Common myeloid progenitor, CD34-positive (primary cell): ENCODE measurements around the gene FUBP3.
"Not testable (repeated sequence)": the region's sequence is repeated elsewhere in the genome, so short reads cannot be mapped to it uniquely, and the experiment has no call there.

Experiments
- CTCF ChIA-PET: fragments of 350-600 bp; sonication (Branson Sonifier 250); formaldehyde crosslinking; loops from one replicate; lab custom pipeline; 2021; ENCODE audit warnings: antibody characterized with exemption; lab: Charles Lee
- POLR2A ChIA-PET: fragments of 350-600 bp; sonication (Branson Sonifier 250); formaldehyde crosslinking; loops from one replicate; lab custom pipeline; 2021; ENCODE audit warnings: antibody characterized with exemption; lab: Charles Lee
- DNase-seq, 3 donors: peaks; one replicate each; pipeline versions ENCODE4 v3.0.0 to v3.0.0-alpha.2; 2013
- H3K27ac ChIP-seq, 2 experiments: 1 replicate in 1 of 2; 2 replicates in 1 of 2; pipeline ENCODE4 v1.7.0; 2013; ENCODE audit warnings: inconsistent platforms in 2 of 2, low read length in 2 of 2, mild to moderate bottlenecking in 2 of 2, low read depth in 1 of 2, moderate library complexity in 1 of 2; ENCODE audit not compliant: severe bottlenecking in 2 of 2, insufficient read depth in 1 of 2, poor library complexity in 1 of 2
- H3K27me3 ChIP-seq, 5 experiments: replicated peaks in 2 of 5; 1 replicate in 3 of 5; 2 replicates in 2 of 5; pipeline versions ENCODE4 v1.6.1 to v1.7.0; 2013; ENCODE audit warnings: low read length in 4 of 5, mild to moderate bottlenecking in 2 of 5, moderate library complexity in 2 of 5, inconsistent platforms in 1 of 5; ENCODE audit not compliant: insufficient read depth in 5 of 5, control insufficient read depth in 4 of 5
- H3K36me3 ChIP-seq, 4 experiments: 1 replicate in 2 of 4; 2 replicates in 2 of 4; pipeline versions ENCODE4 v1.6.1 to v1.7.0; 2013; ENCODE audit warnings: low read length in 3 of 4, control low read depth in 1 of 4, mild to moderate bottlenecking in 1 of 4; ENCODE audit not compliant: control insufficient read depth in 4 of 4, insufficient read depth in 4 of 4
- H3K4me1 ChIP-seq, 4 experiments: 1 replicate in 3 of 4; 2 replicates in 1 of 4; pipeline versions ENCODE4 v1.6.1 to v1.7.1; 2013; ENCODE audit warnings: low read length in 3 of 4, mild to moderate bottlenecking in 3 of 4, control low read depth in 1 of 4, inconsistent platforms in 1 of 4, moderate library complexity in 1 of 4; ENCODE audit not compliant: control insufficient read depth in 4 of 4, insufficient read depth in 4 of 4; ENCODE audit errors: control extremely low read depth in 1 of 4
- H3K4me3 ChIP-seq, 7 experiments: 1 replicate in 4 of 7; 2 replicates in 3 of 7; pipeline versions ENCODE4 v1.5.1 to v1.7.0; 2013; ENCODE audit warnings: mild to moderate bottlenecking in 7 of 7, low read length in 6 of 7, moderate library complexity in 6 of 7, inconsistent platforms in 2 of 7, low read depth in 2 of 7, control low read depth in 1 of 7; ENCODE audit not compliant: insufficient read depth in 4 of 7, control insufficient read depth in 1 of 7; ENCODE audit errors: extremely low read depth in 1 of 7
- H3K9me3 ChIP-seq, 5 experiments: 1 replicate in 4 of 5; 2 replicates in 1 of 5; pipeline versions ENCODE4 v1.6.1 to v1.7.1; 2013; ENCODE audit warnings: low read length in 4 of 5, mild to moderate bottlenecking in 2 of 5, inconsistent platforms in 1 of 5, low read depth in 1 of 5, moderate library complexity in 1 of 5; ENCODE audit not compliant: control insufficient read depth in 4 of 5, insufficient read depth in 2 of 5; ENCODE audit errors: control extremely low read depth in 1 of 5
- WGBS: methylation state at CpG from one replicate; pipeline ENCODE4 v1.1.5; 2013; ENCODE audit not compliant: insufficient coverage; 5-methylcytosine and 5-hydroxymethylcytosine counted together

FUBP3 gene

GRCh38 chr9:130556396-130557076 is 22.8 kb upstream of the FUBP3 start:
- ChIA-PET CTCF (no interaction called here), POLR2A (no interaction called here)
- H3K27ac ChIP-seq = no peak overlapping the region
- H3K4me3 ChIP-seq = no peak overlapping the region
- WGBS = 77% methylated on average over 12 of the region's 18 CpGs
- no peak for DNase-seq
- peaks cover 0 to 1% (median 0%) of the 10 kb centered on the region in 5 experiments for H3K9me3 ChIP-seq
- no peaks in the 10 kb centered on the region for H3K4me1 ChIP-seq
- no peaks in the 10 kb centered on the region for H3K36me3 ChIP-seq
- peaks cover 0 to 26% (median 2%) of the 10 kb centered on the region in 5 experiments for H3K27me3 ChIP-seq

DNA sequence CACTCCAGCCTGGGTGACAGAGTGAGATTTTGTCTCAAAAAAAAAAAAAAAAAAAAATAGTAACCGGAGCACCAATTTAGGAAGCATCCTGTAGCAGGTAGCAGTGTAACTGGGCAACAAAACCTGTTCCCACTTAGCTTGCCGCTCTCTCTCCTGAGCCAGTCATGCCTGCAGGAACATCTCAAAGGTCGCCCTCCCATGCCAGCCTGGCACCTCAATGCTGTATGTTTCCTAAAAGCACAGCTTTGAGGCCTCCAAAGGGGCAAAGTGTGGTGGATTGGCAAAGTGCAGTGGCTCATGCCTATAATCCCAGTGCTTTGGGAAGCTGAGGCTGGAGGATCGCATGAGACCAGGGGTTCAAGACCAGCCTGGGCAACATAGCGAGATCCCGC is 22.3 kb upstream of the FUBP3 start:
- 94% methylated on average over 4 of the region's 6 CpGs for WGBS
- CTCF ChIA-PET = no interaction called here
- POLR2A ChIA-PET = no interaction called here

GRCh38 chr9:130561056-130561455 is 18.3 kb upstream of the FUBP3 start:
- H3K27me3 ChIP-seq = peaks cover 0 to 9% (median 0%) of the 10 kb centered on the region in 5 experiments
- WGBS = 88% methylated on average over 1 of the region's 2 CpGs
- DNase-seq = no peak
- H3K36me3 ChIP-seq = no peaks in the 10 kb centered on the region
- H3K27ac ChIP-seq = no peak overlapping the region
- CTCF ChIA-PET = interaction anchor here (0.7 kb wide), 1 partner anchor 370 kb away, joined by 3 read pairs; no protein-coding TSS in a partner anchor
- no peak overlapping the region for H3K4me3 ChIP-seq
- POLR2A ChIA-PET = no interaction called here
- H3K4me1 ChIP-seq = no peaks in the 10 kb centered on the region
- no peaks in the 10 kb centered on the region for H3K9me3 ChIP-seq

More for the DNA sequence above, 22.3 kb upstream of the FUBP3 start:
- peaks cover 0 to 1% (median 0%) of the 10 kb centered on the region in 5 experiments for H3K9me3 ChIP-seq
- H3K36me3 ChIP-seq = no peaks in the 10 kb centered on the region
- no peak overlapping the region for H3K4me3 ChIP-seq
- H3K27ac ChIP-seq = no peak overlapping the region
- H3K4me1 ChIP-seq = no peaks in the 10 kb centered on the region
- no peak for DNase-seq
- H3K27me3 ChIP-seq = peaks cover 0 to 24% (median 2%) of the 10 kb centered on the region in 5 experiments

DNA sequence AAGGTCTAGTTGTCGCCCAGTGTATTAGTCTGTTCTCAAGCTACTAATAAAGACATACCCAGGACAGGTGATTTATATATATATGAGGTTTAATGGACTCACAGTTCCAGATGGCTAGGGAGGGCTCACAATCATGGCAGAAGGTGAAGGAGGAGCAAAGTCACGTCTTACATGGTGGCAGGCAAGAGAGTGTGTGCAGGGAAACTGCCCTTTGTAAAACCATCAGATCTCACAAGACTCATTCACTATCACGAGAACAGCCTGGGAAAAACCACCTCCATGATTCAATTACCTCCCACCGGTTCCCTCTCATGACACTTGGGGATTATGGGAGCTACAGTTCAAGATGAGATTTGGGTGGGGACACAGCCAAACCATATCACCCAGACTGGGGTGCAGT is 16.9 kb upstream of the FUBP3 start:
- 93% methylated on average over 2 of the region's 4 CpGs for WGBS
- H3K4me3 ChIP-seq, H3K36me3 ChIP-seq, POLR2A ChIA-PET, H3K4me1 ChIP-seq, H3K27ac ChIP-seq, CTCF ChIA-PET, H3K27me3 ChIP-seq, H3K9me3 ChIP-seq, DNase-seq: not testable (repeated sequence)

GRCh38 chr9:130563797-130564196 is 15.6 kb upstream of the FUBP3 start:
- no peak for DNase-seq

GRCh38 chr9:130565792-130566191 is 13.6 kb upstream of the FUBP3 start:
- Histone ChIP-seq H3K36me3 (no peaks in the 10 kb centered on the region), H3K9me3 (no peaks in the 10 kb centered on the region), H3K4me3 (no peak overlapping the region), H3K27ac (no peak overlapping the region), H3K4me1 (no peaks in the 10 kb centered on the region), H3K27me3 (no peaks in the 10 kb centered on the region)
- DNase-seq = peak in 2 of 3 donors; percentile 16 to 29
- ChIA-PET CTCF (no interaction called here), POLR2A (no interaction called here)
- 100% methylated on average over 1 of the region's 3 CpGs for WGBS

More at GRCh38 chr9:130563797-130564196, 15.6 kb upstream of the FUBP3 start:
- no peaks in the 10 kb centered on the region for H3K4me1 ChIP-seq
- no peak overlapping the region for H3K4me3 ChIP-seq
- H3K27me3 ChIP-seq = no peaks in the 10 kb centered on the region
- 100% methylated on average over 4 of the region's 7 CpGs for WGBS
- H3K27ac ChIP-seq = no peak overlapping the region
- ChIA-PET CTCF (interaction anchor here (0.7 kb wide), 1 partner anchor 103 kb away, joined by 3 read pairs; no protein-coding TSS in a partner anchor), POLR2A (no interaction called here)
- no peaks in the 10 kb centered on the region for H3K9me3 ChIP-seq
- no peaks in the 10 kb centered on the region for H3K36me3 ChIP-seq

DNA sequence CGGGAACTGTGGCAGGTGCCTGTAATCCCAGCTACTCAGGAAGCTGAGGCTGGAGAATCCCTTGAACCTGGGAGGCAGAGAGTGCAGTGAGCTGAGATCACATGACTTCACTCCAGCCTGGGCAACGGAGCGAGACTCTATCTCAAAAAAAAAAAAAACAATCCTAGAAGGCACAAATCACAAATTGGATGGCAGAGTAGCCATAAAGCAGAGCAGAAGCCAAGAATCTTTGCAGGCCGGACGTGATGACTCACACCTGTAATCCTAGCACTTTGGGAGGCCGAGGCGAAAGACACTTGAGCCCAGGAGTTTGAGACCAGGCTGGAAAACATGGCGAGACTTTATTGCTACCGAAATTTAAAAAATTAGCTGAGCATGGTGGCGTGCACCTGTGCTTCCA is 9.2 kb upstream of the FUBP3 start:
- Histone ChIP-seq H3K4me3 (no peak overlapping the region), H3K9me3 (no peaks in the 10 kb centered on the region), H3K4me1 (no peaks in the 10 kb centered on the region), H3K27me3 (no peaks in the 10 kb centered on the region), H3K36me3 (no peaks in the 10 kb centered on the region), H3K27ac (no peak overlapping the region)
- ChIA-PET CTCF (interaction anchor here (1.0 to 1.6 kb wide), 2 partner anchors 11 to 107 kb away, joined by 3 read pairs; no protein-coding TSS in a partner anchor), POLR2A (no interaction called here)
- no peak for DNase-seq
- 99% methylated on average over 8 of the region's 10 CpGs for WGBS
